OCI-LY7 (cell line): Measurements from ENCODE around the gene ICA1L. TPM values are rescaled to one million over a fixed set of nuclear protein-coding genes. Genes with fewer than 3 reads are reported as not detected.

ENCODE experiments used
- BruUV-seq: library from RNA; stranded (reverse); fragments of 400-500 nt; replicated peaks from 2 replicates; lab custom pipeline; 2021; lab: Mats Ljungman, UMichigan
- CTCF ChIA-PET: fragments of 300-600 bp; sonication (Branson Sonifier 250); formaldehyde crosslinking; loops from one replicate; lab custom pipeline; 2022; ENCODE audit warnings: antibody characterized with exemption; ENCODE audit not compliant: unreplicated experiment; lab: Charles Lee
- POLR2A ChIA-PET: fragments of 300-600 bp; sonication (Branson Sonifier 250); formaldehyde crosslinking; loops from one replicate; lab custom pipeline; 2022; ENCODE audit warnings: antibody characterized with exemption; lab: Charles Lee
- DNase-seq: peaks from one replicate; pipeline ENCODE4 v3.0.0-alpha.2; 2015; ENCODE audit warnings: low spot score
- H2AFZ ChIP-seq: fragments of 200-600 bp; sonication (generic), shearing (Covaris generic); 2 replicates; pipeline ENCODE4 v1.6.1; 2014; ENCODE audit warnings: mild to moderate bottlenecking, antibody characterized with exemption, low read length, moderate library complexity
- H3K27ac ChIP-seq: fragments of 200-600 bp; sonication (generic); 2 replicates; pipeline ENCODE4 v1.5.1; 2014; ENCODE audit warnings: mixed run types, low read depth, mild to moderate bottlenecking, moderate library complexity, low read length, inconsistent platforms; ENCODE audit not compliant: poor library complexity, severe bottlenecking
- H3K36me3 ChIP-seq: fragments of 200-600 bp; sonication (generic); 2 replicates; pipeline ENCODE4 v1.6.1; 2014; ENCODE audit warnings: mild to moderate bottlenecking, antibody characterized with exemption, low read length, moderate library complexity, mixed read lengths; ENCODE audit not compliant: insufficient read depth
- H3K4me1 ChIP-seq: fragments of 200-600 bp; sonication (generic); 2 replicates; pipeline ENCODE4 v1.5.1; 2014; ENCODE audit warnings: mild to moderate bottlenecking, low read length; ENCODE audit not compliant: insufficient read depth, poor library complexity, severe bottlenecking
- H3K4me2 ChIP-seq: fragments of 200-600 bp; sonication (generic); 2 replicates; pipeline ENCODE4 v1.6.1; 2014; ENCODE audit warnings: mild to moderate bottlenecking, low read length
- H3K4me3 ChIP-seq: fragments of 200-600 bp; sonication (generic); 2 replicates; pipeline ENCODE4 v1.5.1; 2014; ENCODE audit warnings: mild to moderate bottlenecking, low read depth, low read length; ENCODE audit not compliant: poor library complexity, severe bottlenecking
- H3K79me2 ChIP-seq: fragments of 200-600 bp; sonication (generic); 2 replicates; pipeline ENCODE4 v1.6.1; 2016; ENCODE audit warnings: low read depth, mild to moderate bottlenecking, low read length, moderate library complexity, mixed read lengths; ENCODE audit not compliant: insufficient read depth
- H3K9me2 ChIP-seq: fragments of 200-600 bp; sonication (generic); 2 replicates; pipeline ENCODE4 v1.6.1; 2016; ENCODE audit warnings: mild to moderate bottlenecking, low read length, mixed read lengths; ENCODE audit not compliant: insufficient read depth
- H3K9me3 ChIP-seq: fragments of 200-600 bp; sonication (generic); 2 replicates; pipeline ENCODE4 v1.6.1; 2014; ENCODE audit warnings: mild to moderate bottlenecking, mixed run types, low read length, mixed read lengths
- H4K20me1 ChIP-seq: fragments of 200-600 bp; sonication (generic); 2 replicates; pipeline ENCODE4 v1.6.1; 2014; ENCODE audit warnings: mild to moderate bottlenecking, antibody characterized with exemption, low read length, moderate library complexity, mixed read lengths; ENCODE audit not compliant: insufficient read depth
- EZH2phosphoT487 ChIP-seq: fragments of 200-600 bp; sonication (generic); IDR thresholded peaks from 2 replicates; pipeline ENCODE4 v1.6.1; 2018; ENCODE audit warnings: low read depth, borderline replicate concordance, mild to moderate bottlenecking, mixed run types, antibody characterized with exemption, low read length, moderate library complexity, mixed read lengths
- intact Hi-C: fragments of 100-400 bp; cut with micrococcal nuclease; formaldehyde crosslinking; loops from one replicate; pipeline ENCODE4 v1.10.0; 2022; ENCODE audit not compliant: unreplicated experiment
- total RNA-seq, 2 experiments: library from RNA; depleted of rRNA in 1 of 2; stranded (reverse); fragments of >200 nt in 1 of 2; shearing (Covaris generic) in 1 of 2; gene quantifications; 2 replicates each; pipeline ENCODE4 v1.2.3, GENCODE V29; 2014 to 2022
- TF ChIP-seq, protein P1 (sequence below): fragments of 200-600 bp; sonication (generic); conservative IDR thresholded peaks from 2 replicates; pipeline ENCODE4 v1.5.1; 2014; ENCODE audit warnings: mild to moderate bottlenecking, antibody characterized with exemption, low read length, moderate library complexity, mixed read lengths

Gene ICA1L
- total RNA-seq, 2 experiments from 2014 or later: 5.2 to 11.1 TPM

DNA sequence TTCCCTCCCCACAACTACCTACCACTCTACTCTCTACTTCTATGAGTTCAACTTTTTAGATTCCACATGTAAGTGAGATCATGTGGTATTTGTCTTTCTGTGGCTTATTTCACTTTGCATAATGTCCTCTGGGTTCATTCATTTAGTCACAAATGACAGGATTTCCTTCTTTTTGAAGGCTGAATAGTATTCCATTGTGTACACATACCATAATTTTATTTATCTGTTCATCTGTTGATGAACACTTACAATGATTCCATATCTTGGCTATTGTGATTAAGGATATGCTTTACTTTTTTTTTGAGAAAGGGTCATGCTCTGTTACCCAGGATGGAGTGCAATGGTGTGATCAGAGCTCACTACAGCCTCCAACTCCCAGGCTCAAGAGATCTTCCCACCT, 73.6 kb downstream of the ICA1L start:
- Histone ChIP-seq H4K20me1 (no peaks in the 10 kb centered on the region), H3K4me2 (no peak overlapping the region), H2AFZ (no peak overlapping the region), H3K36me3 (no peaks in the 10 kb centered on the region), H3K27ac (no peak overlapping the region), H3K4me3 (no peak overlapping the region), H3K4me1 (no peaks in the 10 kb centered on the region), H3K9me3 (no peaks in the 10 kb centered on the region), H3K79me2 (no peaks in the 10 kb centered on the region), H3K9me2 (no peaks in the 10 kb centered on the region)
- TF ChIP-seq EZH2phosphoT487: no peak
- TF ChIP-seq, protein P1, sequence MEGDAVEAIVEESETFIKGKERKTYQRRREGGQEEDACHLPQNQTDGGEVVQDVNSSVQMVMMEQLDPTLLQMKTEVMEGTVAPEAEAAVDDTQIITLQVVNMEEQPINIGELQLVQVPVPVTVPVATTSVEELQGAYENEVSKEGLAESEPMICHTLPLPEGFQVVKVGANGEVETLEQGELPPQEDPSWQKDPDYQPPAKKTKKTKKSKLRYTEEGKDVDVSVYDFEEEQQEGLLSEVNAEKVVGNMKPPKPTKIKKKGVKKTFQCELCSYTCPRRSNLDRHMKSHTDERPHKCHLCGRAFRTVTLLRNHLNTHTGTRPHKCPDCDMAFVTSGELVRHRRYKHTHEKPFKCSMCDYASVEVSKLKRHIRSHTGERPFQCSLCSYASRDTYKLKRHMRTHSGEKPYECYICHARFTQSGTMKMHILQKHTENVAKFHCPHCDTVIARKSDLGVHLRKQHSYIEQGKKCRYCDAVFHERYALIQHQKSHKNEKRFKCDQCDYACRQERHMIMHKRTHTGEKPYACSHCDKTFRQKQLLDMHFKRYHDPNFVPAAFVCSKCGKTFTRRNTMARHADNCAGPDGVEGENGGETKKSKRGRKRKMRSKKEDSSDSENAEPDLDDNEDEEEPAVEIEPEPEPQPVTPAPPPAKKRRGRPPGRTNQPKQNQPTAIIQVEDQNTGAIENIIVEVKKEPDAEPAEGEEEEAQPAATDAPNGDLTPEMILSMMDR: no peak
- BruUV-seq: no TSS peak
- no peak for DNase-seq
- intact Hi-C loops: no loop called here
- ChIA-PET CTCF (no interaction called here), POLR2A (no interaction called here)

DNA sequence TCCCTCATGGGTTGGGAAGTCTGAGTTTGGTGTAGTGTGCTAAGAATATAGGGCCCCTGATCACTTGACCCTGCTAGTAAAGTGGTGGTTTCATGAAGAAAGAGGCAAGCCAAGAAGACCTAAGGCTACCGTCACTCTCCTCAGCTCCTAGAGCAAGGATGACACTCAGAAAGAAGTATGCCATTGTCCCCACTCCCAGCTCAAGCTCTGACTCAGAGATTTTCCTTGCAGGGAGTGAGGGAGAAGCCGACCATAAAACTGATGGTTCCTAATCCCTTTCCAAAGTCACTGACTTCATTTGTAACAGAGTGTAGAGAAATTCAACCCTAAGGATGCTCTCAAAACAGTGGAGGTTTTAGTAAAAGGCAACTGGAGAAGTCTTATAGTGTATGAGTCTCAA, 80.9 kb downstream of the ICA1L start:
- BruUV-seq: no TSS peak
- ChIA-PET CTCF (no interaction called here), POLR2A (no interaction called here)

DNA sequence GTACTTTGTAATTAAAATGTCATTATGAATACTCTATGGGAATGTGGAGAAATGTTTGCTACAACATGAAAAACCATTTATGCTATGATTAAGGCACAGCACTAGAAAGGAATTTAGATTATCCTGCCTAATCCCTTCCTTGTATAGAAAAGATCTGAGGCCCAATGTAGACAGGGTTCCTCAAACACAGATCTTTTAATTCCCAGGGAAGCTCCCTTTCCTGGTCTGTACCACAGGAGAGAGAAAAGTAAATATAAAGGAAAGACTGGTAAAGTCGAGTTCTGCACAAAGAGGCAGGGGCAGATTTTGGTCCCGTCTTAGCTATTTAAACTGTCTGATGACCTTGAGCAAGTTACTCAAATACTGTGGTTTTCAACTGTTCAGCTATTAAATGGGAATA, 84.7 kb downstream of the ICA1L start:
- CTCF ChIA-PET: no interaction called here

More for the DNA sequence above, 80.9 kb downstream of the ICA1L start:
- TF ChIP-seq, protein P1: no peak
- TF ChIP-seq EZH2phosphoT487: no peak
- Histone ChIP-seq H3K9me2 (no peaks in the 10 kb centered on the region), H3K36me3 (no peaks in the 10 kb centered on the region), H4K20me1 (no peaks in the 10 kb centered on the region), H3K79me2 (no peaks in the 10 kb centered on the region), H3K4me2 (no peak overlapping the region), H3K4me1 (no peaks in the 10 kb centered on the region), H3K27ac (no peak overlapping the region), H3K9me3 (no peaks in the 10 kb centered on the region), H3K4me3 (no peak overlapping the region), H2AFZ (no peak overlapping the region)
- DNase-seq: no peak
- intact Hi-C loops: no loop called here

More for the DNA sequence above, 84.7 kb downstream of the ICA1L start:
- DNase-seq: no peak
- H3K27ac ChIP-seq: no peak overlapping the region
- H3K4me2 ChIP-seq: no peak overlapping the region
- no peaks in the 10 kb centered on the region for H3K79me2 ChIP-seq
- no TSS peak for BruUV-seq
- H3K4me3 ChIP-seq: no peak overlapping the region
- POLR2A ChIA-PET: interaction anchor here (0.6 to 1.1 kb wide), 2 partner anchors 117 to 483 kb away, joined by 3 read pairs; no protein-coding TSS in a partner anchor
- TF ChIP-seq EZH2phosphoT487: no peak
- TF ChIP-seq, protein P1: no peak
- H3K9me2 ChIP-seq: no peaks in the 10 kb centered on the region
- no peak overlapping the region for H2AFZ ChIP-seq
- intact Hi-C loops: no loop called here
- H3K36me3 ChIP-seq: no peaks in the 10 kb centered on the region
- H4K20me1 ChIP-seq: no peaks in the 10 kb centered on the region
- H3K9me3 ChIP-seq: no peaks in the 10 kb centered on the region
- no peaks in the 10 kb centered on the region for H3K4me1 ChIP-seq
